Testis (tissue), 3 donors: ENCODE measurements around the gene MAN2B2. TPM values are rescaled to one million over a fixed set of nuclear protein-coding genes. Genes with fewer than 3 reads are reported as not detected.
"Not testable (repeated sequence)": the region's sequence is repeated elsewhere in the genome, so short reads cannot be mapped to it uniquely, and the experiment has no call there.

Experiments
- DNase-seq: peaks from one replicate; pipeline ENCODE4 v3.0.0-alpha.2; 2019
- H3K27ac ChIP-seq, 2 donors: fragments of 200-600 bp; sonication (generic); one replicate each; pipeline ENCODE4 v1.5.1; 2019
- H3K27me3 ChIP-seq: fragments of 200-600 bp; sonication (generic); one replicate; pipeline ENCODE4 v1.5.1; 2019
- H3K36me3 ChIP-seq: fragments of 200-600 bp; sonication (generic); one replicate; pipeline ENCODE4 v1.5.1; 2017; ENCODE audit warnings: low read depth; ENCODE audit errors: missing control alignments
- H3K4me1 ChIP-seq: fragments of 200-600 bp; sonication (generic); one replicate; pipeline ENCODE4 v1.5.1; 2019
- H3K4me3 ChIP-seq, 2 donors: fragments of 200-600 bp; sonication (generic); one replicate each; pipeline ENCODE4 v1.5.1; 2017 to 2019
- H3K9me3 ChIP-seq: fragments of 200-600 bp; sonication (generic); one replicate; pipeline ENCODE4 v1.5.1; 2017
- CTCF ChIP-seq, 3 experiments: fragments of 450-650 bp in 2 of 3; fragments of 200-600 bp in 1 of 3; sonication (generic) in 1 of 3; IDR thresholded peaks; one replicate each; pipeline ENCODE4 v1.5.1; 2016 to 2019; ENCODE audit warnings: antibody characterized with exemption in 3 of 3, mild to moderate bottlenecking in 2 of 3, moderate library complexity in 1 of 3
- POLR2A ChIP-seq: fragments of 450-650 bp; IDR thresholded peaks from one replicate; pipeline ENCODE4 v1.6.1; 2017; ENCODE audit warnings: antibody characterized with exemption, mild to moderate bottlenecking, moderate library complexity
- WGBS, 2 donors: methylation state at CpG; one replicate each; pipeline ENCODE4 v1.1.5; 2018; 5-methylcytosine and 5-hydroxymethylcytosine counted together
- intact Hi-C: fragments of 100-400 bp; cut with DNase I; formaldehyde crosslinking; loops from one replicate; pipeline ENCODE4 v1.15.1; 2023; ENCODE audit warnings: low total_unique reads
- polyA plus RNA-seq: library from polyadenylated mRNA; stranded (reverse); fragments of 350-450 nt; fragmentation: Illumina TruSeq; extraction: RNeasy Lipid Tissue Mini Kit (QIAGEN cat#74804); gene quantifications from one replicate; pipeline ENCODE4 v1.2.3, GENCODE V29; 2014; ENCODE audit warnings: low read depth, low replicate concordance; ENCODE audit not compliant: insufficient read depth
- total RNA-seq, 2 donors: library from RNA; depleted of rRNA; stranded (reverse); fragments of >200 nt; gene quantifications; one replicate each; pipeline ENCODE4 v1.2.3, GENCODE V29; 2016

Gene MAN2B2
- total and polyA plus RNA-seq, 3 donors from 2014 or later, result 15.0 to 23.7 (median 17.0) TPM

DNA sequence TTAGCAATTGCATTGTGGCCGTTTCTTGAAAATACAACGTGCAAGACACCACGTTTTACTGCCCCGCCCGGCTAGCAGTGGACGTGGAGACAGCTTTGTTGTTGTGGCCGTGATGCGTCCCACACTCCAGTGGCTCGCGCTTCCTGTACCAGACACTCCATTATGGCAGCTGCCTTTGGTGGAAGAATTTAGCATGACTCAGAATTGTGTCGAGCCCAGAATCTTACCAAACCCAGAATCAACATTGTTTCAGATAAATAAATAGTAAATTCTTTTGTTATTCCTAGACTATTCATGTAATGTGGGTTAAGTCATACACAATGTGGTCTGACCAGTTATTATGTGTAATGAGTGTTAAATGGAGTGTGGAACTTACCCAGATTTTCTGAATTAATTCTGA lies 93.4 kb downstream of the MAN2B2 start:
- DNase-seq, result no peak
- Histone ChIP-seq H3K27me3 (no peaks in the 10 kb centered on the region), H3K36me3 (no peaks in the 10 kb centered on the region), H3K4me3 (no peak overlapping the region), H3K9me3 (no peaks in the 10 kb centered on the region), H3K27ac (no peak overlapping the region), H3K4me1 (peaks cover 3% of the 10 kb centered on the region)
- intact Hi-C loops, result no loop called here
- no peak for TF ChIP-seq CTCF (IDR thresholded peaks at IDR 0.05)
- 91 to 92% methylated on average over 11 of the region's 11 CpGs for WGBS, 2 donors

GRCh38 chr4:6671648-6672047 lies 96.7 kb downstream of the MAN2B2 start:
- no peak overlapping the region for H3K4me3 ChIP-seq
- H3K27me3 ChIP-seq, result no peaks in the 10 kb centered on the region
- no peak overlapping the region for H3K27ac ChIP-seq
- DNase-seq, result no peak
- H3K36me3 ChIP-seq, result peaks cover 4% of the 10 kb centered on the region
- peaks cover 23% of the 10 kb centered on the region for H3K4me1 ChIP-seq
- intact Hi-C loops, result no loop called here
- H3K9me3 ChIP-seq, result no peaks in the 10 kb centered on the region
- TF ChIP-seq CTCF (IDR thresholded peaks at IDR 0.05) (no peak), POLR2A (no peak)
- WGBS, 2 donors, result 91 to 92% methylated on average over 1 of the region's 1 CpG

GRCh38 chr4:6672131-6672530 lies 97.1 kb downstream of the MAN2B2 start:
- Histone ChIP-seq H3K27ac (no peak overlapping the region), H3K27me3 (no peaks in the 10 kb centered on the region), H3K9me3 (no peaks in the 10 kb centered on the region), H3K36me3 (peaks cover 4% of the 10 kb centered on the region), H3K4me1 (peaks cover 25% of the 10 kb centered on the region), H3K4me3 (no peak overlapping the region)
- no peak for TF ChIP-seq POLR2A
- TF ChIP-seq CTCF (IDR thresholded peaks at IDR 0.05), result no peak
- no peak for DNase-seq
- WGBS, 2 donors, result 77 to 79% methylated on average over 19 of the region's 19 CpGs
- intact Hi-C loops, result no loop called here

GRCh38 chr4:6672541-6673190 lies 97.7 kb downstream of the MAN2B2 start:
- H3K36me3 ChIP-seq, DNase-seq, H3K27ac ChIP-seq, intact Hi-C loops, H3K9me3 ChIP-seq, H3K27me3 ChIP-seq: not testable (repeated sequence)
- H3K4me3 ChIP-seq, result peak overlapping the region; percentile 77 to 87
- WGBS, 2 donors, result 61 to 71% methylated on average over 13 to 32 of the region's 34 CpGs
- peaks cover 25% of the 10 kb centered on the region for H3K4me1 ChIP-seq

Other genes with a start within 250 kb of the MAN2B2 start
- 10 to 100 TPM in 1 of 2 donors, 1 to 10 TPM in 1; 7.9 to 13.1 TPM for gene PPP2R2C, start 102.6 kb upstream of the MAN2B2 start, total RNA-seq
- gene PPP2R2C, start 102.6 kb upstream of the MAN2B2 start, polyA plus RNA-seq, result 20.4 TPM
- 100 to 1,000 TPM; 289 to 308 TPM for gene MRFAP1, start 65.5 kb downstream of the MAN2B2 start, total RNA-seq
- 382 TPM for gene MRFAP1, start 65.5 kb downstream of the MAN2B2 start, polyA plus RNA-seq
- gene S100P, start 118.7 kb downstream of the MAN2B2 start, total RNA-seq, result 1 to 10 TPM in 1 of 2 donors, under 1 TPM in 1; 0.19 to 2.1 TPM
- 3.5 TPM for gene S100P, start 118.7 kb downstream of the MAN2B2 start, polyA plus RNA-seq
- gene MRFAP1L1, start 134.7 kb downstream of the MAN2B2 start, total RNA-seq, result 10 to 100 TPM; 40.8 to 60.5 TPM
- gene MRFAP1L1, start 134.7 kb downstream of the MAN2B2 start, polyA plus RNA-seq, result 42.9 TPM
- gene BLOC1S4, start 141.0 kb downstream of the MAN2B2 start, total RNA-seq, result 10 to 100 TPM; 21.3 to 27.3 TPM
- 10.2 TPM for gene BLOC1S4, start 141.0 kb downstream of the MAN2B2 start, polyA plus RNA-seq
- gene KIAA0232, start 207.5 kb downstream of the MAN2B2 start, total RNA-seq, result 10 to 100 TPM; 47.9 to 48.0 TPM
- 22.7 TPM for gene KIAA0232, start 207.5 kb downstream of the MAN2B2 start, polyA plus RNA-seq